Loucy (cell line): ENCODE data around the gene SCAF8.

Source experiments
- CTCF ChIP-seq: fragments of 200-600 bp; sonication (generic); conservative IDR thresholded peaks from 2 replicates; pipeline ENCODE4 v1.5.1; 2014; ENCODE audit warnings: mild to moderate bottlenecking, antibody characterized with exemption, low read length
- EZH2phosphoT487 ChIP-seq: fragments of 200-600 bp; IDR thresholded peaks from 2 replicates; pipeline ENCODE4 v1.6.1; 2018; ENCODE audit warnings: antibody characterized with exemption, mild to moderate bottlenecking, moderate library complexity, borderline replicate concordance

GRCh38 chr6:154824076-154824475 lies 90.9 kb downstream of the SCAF8 start:
- no peak for TF ChIP-seq CTCF
- no peak for TF ChIP-seq EZH2phosphoT487
